ENCODE data around the gene GRID1.

DNA sequence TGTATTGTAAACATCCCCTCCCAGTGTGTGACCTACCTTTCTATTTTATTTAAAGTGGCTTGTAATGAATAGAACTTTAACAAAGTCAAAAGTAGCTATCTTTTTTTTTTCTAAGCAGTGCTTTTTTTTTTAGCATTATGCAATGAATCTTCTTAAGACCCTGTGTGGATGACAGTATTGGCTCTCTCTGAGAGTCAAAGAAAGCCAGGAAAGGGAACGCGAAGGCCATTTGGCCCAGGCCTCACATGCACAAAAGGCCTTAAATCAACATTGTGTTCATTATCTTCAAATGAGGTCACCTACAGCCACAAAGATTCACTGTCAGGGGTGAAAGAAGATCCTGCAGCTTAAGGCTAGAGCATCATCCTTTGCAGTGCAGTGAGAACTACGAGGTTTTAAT lies 721.5 kb downstream of the GRID1 start:
- TF ChIP-seq, protein P1, sequence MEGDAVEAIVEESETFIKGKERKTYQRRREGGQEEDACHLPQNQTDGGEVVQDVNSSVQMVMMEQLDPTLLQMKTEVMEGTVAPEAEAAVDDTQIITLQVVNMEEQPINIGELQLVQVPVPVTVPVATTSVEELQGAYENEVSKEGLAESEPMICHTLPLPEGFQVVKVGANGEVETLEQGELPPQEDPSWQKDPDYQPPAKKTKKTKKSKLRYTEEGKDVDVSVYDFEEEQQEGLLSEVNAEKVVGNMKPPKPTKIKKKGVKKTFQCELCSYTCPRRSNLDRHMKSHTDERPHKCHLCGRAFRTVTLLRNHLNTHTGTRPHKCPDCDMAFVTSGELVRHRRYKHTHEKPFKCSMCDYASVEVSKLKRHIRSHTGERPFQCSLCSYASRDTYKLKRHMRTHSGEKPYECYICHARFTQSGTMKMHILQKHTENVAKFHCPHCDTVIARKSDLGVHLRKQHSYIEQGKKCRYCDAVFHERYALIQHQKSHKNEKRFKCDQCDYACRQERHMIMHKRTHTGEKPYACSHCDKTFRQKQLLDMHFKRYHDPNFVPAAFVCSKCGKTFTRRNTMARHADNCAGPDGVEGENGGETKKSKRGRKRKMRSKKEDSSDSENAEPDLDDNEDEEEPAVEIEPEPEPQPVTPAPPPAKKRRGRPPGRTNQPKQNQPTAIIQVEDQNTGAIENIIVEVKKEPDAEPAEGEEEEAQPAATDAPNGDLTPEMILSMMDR (IDR thresholded peaks at IDR 0.05) = no peak
- TF ChIP-seq SP1 (CRISPR knock-in tag; conservative IDR thresholded peaks at IDR 0.05) (no peak), ESRRA (CRISPR knock-in tag; IDR thresholded peaks at IDR 0.05; ENCODE audit: borderline replicate concordance) (no peak)
- TF ChIP-seq, protein P2, sequence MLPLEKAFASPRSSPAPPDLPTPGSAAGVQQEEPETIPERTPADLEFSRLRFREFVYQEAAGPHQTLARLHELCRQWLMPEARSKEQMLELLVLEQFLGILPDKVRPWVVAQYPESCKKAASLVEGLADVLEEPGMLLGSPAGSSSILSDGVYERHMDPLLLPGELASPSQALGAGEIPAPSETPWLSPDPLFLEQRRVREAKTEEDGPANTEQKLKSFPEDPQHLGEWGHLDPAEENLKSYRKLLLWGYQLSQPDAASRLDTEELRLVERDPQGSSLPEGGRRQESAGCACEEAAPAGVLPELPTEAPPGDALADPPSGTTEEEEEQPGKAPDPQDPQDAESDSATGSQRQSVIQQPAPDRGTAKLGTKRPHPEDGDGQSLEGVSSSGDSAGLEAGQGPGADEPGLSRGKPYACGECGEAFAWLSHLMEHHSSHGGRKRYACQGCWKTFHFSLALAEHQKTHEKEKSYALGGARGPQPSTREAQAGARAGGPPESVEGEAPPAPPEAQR (CRISPR knock-in tag; IDR thresholded peaks at IDR 0.05) = no peak

Data from WTC11 (cell line).